Activated CD4-positive, alpha-beta T cell treated with anti-CD3 and anti-CD28 coated beads for 24 hours (primary cell): ENCODE results near the gene IL15.
"Not testable (repeated sequence)": the region's sequence is repeated elsewhere in the genome, so short reads cannot be mapped to it uniquely, and the experiment has no call there.

Experiments
- DNase-seq, 2 donors: peaks; one replicate each; pipeline ENCODE4 v3.0.0-alpha.2; 2020; ENCODE audit warnings: low read depth in 2 of 2

Gene IL15, protein sequence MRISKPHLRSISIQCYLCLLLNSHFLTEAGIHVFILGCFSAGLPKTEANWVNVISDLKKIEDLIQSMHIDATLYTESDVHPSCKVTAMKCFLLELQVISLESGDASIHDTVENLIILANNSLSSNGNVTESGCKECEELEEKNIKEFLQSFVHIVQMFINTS

GRCh38 chr4:141636082-141636770, at the start of gene IL15:
IL15 (plus strand) TSS chr4:141636583; CDS start chr4:141719465, 82,882 bp downstream.
- peak; percentile 48 to 60 for DNase-seq

DNA sequence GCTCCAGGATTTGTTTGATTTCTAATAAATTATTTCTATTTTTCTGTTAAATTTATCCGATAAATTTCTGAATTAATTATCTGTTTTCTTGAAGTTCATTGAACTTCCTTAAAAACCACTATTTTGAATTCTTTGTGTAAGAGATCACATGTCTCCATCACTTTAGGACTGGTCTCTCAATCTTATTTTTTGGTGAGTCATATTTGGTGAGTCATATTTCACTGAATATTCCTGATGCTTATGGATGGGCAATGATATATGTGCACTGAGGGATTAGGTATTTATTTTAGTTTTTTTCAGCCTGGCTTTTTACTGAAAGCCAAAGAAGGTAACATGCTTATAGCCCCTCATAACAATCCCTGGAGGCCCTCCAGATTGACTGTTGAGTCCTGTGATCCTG, 48.5 kb upstream of the IL15 start:
- DNase-seq: no peak

GRCh38 chr4:141595531-141595930, 40.9 kb upstream of the IL15 start:
- DNase-seq: no peak

DNA sequence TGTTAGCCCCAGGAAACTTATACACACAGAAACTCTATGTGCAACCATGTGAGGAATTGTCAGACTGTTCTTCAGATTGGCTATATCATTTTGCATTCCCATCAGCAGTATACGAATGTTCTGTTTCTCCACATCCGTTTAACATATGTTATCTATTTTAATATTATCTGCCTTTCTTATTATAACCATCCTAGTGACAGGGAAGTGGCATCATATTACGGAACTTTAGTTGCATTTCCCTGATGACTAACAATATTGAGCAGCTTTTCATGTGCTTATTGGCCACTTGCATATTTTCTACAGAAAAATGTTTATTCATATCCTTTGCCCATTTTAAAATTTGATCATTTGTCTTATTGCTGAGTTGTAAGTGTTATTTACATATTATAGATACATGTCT, 36.5 kb upstream of the IL15 start:
- DNase-seq: no peak

DNA sequence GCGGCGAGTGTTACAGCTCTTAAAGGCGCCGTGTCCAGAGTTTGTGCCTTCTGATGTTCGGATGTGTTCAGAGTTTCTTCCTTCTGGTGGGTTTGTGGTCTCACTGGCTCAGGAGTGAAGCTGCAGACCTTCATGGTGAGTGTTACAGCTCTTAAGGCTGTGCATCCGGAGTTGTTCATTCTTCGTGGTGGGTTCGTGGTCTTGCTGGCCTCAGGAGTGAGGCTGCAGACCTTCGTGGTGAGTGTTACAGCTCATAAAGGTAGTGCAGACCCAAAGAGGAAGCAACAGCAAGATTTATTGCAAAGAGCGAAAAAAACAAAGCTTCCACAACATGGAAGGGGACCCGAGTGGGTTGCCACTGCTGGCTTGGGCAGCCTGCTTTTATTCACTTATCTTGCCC, 31.7 kb upstream of the IL15 start:
- not testable (repeated sequence) for DNase-seq

- DNase-seq: no peak
Observed at GRCh38 chr4:141605425-141605856, 30.9 kb upstream of the IL15 start.

DNA sequence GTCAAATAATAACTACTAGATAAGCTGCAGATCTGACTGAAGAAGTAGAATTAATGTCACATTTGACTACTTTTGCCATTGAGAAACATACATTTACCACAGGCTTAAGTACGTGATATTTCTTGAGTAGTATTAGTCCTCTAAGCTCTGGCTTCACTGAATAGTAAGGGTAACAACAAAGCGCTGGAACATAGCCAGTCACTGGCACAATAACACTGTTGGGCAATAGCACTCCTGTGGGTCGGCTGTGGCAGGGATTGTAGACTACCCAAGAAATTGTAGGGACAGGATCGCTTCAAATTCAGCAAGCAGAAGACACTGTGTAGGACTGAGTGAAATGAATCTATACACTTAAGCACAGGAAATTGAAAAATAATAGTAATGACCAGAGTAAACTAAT, 27.1 kb upstream of the IL15 start:
- no peak for DNase-seq

- no peak for DNase-seq
Observed at GRCh38 chr4:141610365-141610764, 26.0 kb upstream of the IL15 start.

GRCh38 chr4:141614878-141615586, 21.4 kb upstream of the IL15 start:
- no peak for DNase-seq

- DNase-seq: not testable (repeated sequence)
Observed at GRCh38 chr4:141615587-141615918, 20.8 kb upstream of the IL15 start.

GRCh38 chr4:141620715-141621114, 15.7 kb upstream of the IL15 start:
- DNase-seq: no peak

DNA sequence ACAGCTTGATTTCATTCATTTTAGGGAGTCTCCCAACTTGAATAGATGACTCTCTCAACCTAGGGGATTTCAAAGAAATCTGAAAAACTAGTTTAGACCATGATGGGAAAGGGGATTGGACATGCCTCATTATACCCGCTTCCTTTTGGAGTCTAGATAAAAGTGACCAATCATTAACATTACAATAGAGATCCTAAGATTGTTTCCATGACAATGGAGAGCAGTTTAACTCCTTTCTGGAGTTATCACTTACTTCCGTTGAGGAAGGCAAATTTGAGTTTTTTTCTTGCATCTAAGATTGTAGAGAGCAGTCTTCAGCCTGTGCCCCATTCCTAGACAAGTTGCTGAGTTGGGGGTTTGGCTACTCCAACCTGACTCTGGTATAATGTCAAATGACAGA, 11.4 kb upstream of the IL15 start:
- DNase-seq: no peak

DNA sequence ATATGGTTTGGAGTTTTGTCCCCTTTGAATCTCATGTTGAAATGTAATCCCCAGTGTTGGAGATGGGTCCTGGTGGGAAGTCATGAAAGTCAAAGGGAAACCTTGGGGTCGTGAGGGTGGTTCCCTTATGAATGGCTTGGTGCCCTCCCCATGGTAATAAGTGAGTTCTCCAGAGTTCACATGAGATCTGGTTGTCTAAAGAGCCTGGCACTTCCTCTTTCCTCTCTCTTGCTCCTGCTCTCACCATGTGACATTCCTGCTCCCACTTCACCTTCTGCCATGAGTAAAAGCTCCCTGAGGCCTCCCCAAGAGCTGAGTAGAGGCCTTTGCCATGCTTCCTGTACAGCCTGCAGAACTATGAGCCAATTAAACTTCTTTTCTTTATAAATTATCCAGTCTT, 5.5 kb upstream of the IL15 start:
- no peak for DNase-seq

- no peak for DNase-seq
Observed at GRCh38 chr4:141635736-141636081, 674 bp upstream of the IL15 start.

DNA sequence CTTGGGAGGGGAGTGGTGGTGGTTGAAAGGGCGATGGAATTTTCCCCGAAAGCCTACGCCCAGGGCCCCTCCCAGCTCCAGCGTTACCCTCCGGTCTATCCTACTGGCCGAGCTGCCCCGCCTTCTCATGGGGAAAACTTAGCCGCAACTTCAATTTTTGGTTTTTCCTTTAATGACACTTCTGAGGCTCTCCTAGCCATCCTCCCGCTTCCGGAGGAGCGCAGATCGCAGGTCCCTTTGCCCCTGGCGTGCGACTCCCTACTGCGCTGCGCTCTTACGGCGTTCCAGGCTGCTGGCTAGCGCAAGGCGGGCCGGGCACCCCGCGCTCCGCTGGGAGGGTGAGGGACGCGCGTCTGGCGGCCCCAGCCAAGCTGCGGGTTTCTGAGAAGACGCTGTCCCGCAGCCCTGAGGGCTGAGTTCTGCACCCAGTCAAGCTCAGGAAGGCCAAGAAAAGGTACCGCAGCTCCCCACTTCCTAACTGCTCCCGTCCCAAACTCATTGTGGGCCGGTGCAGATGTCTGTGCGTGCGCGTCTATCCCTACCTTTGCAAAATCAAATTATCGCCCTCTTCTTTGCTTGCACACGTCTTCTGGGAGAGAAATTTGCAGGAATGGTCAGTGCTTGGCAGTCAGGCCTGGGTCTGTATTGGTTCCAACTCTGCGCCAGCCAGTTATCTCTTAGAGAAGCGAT, 533 bp downstream of the IL15 start:
- peak in 1 of 2 donors; percentile 3 for DNase-seq

DNA sequence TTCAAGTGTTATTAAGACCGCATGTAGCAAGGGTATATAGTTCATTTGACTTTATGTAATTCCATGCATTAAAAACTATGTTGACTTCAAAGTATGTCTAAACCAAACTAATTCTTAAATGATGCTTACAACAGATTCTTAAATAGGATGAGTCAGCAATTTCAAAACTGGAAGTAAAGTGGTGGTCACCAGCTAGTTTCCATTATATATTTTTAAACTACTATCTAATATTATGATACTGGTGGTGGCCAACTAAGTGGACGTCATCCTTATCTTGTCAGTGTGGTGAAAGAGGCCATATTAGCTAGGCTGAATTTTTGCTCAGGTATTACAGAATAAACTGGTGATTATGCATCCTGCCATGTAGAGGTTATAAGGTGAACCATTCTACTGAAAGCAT, 1.2 kb downstream of the IL15 start:
- DNase-seq: no peak

- DNase-seq: no peak
Observed at GRCh38 chr4:141638230-141638629, 1.8 kb downstream of the IL15 start.

GRCh38 chr4:141640696-141641095, 4.3 kb downstream of the IL15 start:
- no peak for DNase-seq

DNA sequence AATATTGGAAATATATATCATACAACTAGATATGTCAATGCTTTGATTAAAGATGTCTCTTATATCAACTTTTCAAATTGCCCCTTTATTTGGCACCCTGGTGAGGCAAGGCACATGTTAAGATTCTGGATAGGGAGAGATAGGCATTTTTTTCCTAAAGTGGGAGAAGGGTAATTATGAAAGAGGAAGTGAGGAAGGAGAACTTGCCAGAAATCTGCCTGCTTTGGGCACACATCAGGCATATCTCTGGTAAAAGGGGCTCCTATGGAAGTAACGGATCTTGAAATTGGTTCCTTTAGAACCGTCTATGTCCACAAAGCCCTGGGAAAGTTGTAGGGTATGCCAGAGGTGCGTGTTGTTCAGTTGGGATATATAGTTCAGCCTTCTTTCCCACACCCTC, 5.7 kb downstream of the IL15 start:
- no peak for DNase-seq

- no peak for DNase-seq
Observed at GRCh38 chr4:141642711-141643110, 6.3 kb downstream of the IL15 start.

DNA sequence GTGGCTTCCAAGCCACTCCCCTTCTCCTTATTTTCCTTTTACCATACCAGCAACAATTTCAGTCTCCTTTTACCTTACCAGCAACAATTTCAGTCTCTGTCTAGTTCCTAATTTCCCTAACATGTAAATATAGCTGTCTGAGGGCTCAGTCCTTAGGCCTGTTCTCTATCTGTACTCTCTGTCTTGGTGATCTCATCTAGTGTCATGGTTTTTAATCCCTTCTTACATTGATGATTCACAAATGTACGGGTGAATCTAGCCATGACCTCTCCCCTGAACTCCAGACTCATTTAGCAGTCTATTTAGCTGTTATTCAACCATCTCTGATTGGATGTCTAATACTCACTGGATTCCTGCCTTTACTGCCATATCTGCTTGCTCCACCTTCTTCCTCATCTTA, 7.2 kb downstream of the IL15 start:
- no peak for DNase-seq

DNA sequence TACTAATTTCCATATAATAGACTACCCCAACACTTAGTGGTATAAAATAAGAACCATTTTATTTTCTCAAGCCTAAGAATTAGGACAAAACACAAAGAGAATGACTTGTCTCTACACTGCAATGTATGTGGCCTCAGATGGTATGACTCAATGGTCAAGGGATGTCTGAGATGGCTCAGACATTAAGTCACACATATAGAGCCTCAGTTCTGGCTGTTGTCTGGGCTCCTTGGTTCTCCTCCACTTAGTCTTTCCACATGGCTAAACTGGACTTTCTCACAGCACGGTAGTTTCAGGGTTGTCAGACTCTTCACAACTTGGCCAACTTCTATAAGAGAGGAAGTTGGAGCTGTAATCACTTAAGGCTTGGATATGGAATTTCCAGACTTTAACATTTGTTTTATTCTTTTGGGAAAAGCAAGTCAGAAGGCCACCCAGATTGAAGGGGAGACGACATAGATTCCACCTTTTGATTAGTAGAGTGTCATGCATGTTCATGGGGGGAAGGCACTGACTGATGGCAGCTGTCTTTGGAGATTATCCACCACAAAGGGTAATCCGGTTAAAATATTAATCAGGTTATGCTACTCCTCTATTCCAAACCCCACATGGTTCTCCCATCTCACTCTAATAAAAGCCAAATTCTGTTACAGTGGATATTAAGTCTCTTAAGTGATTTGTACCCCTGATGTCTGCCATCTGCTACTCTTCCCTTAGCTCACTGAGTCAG, 9.4 kb downstream of the IL15 start:
- no peak for DNase-seq
